ENCODE measurements around the gene PPP1R37.

The PPP1R37 gene

DNA sequence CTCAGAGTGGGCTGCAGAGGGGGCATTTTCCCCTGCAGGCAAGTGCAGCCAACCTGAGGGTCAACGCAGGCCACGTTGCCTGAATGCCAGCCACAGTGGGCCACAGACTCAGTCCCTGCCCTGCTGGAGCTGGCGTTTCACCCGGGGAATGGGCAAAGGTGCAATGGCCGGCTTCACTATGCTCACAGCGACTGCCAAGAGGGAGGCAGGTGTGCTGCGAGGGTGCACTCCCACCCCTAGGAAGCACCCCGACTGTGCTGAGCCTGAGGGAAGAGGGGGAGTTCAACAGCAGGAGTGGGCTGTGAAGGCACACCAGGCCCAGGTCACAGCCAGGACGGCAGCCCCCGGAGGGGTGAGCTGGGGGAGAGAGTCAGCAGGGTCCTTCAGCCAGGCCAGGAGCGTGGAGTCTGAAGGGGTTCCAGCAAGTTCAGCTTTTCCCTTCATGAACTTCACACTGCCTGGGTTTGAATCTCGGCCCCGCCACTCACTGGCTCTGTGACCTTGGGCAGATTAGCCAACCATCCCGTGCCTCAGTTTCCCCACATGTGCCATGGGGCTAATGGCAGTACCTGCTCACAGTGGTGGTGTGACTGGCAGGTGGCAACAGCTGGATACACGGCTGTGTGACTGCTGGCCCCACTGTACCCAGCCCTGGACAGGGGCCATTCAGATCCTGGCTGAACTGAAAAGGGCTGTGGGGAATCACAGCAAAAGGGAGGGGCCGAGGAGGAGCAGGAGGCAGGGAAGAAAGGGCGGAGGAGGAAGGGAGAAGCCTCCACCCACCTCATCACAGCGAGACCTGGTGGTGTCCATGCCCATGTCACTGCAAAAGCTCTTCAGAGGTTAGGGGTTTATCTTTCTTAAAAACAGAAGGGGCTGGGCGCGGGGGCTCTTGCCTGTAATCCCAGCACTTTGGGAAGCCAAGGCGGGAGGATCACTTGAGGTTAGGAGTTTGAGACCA lies 77.4 kb downstream of the PPP1R37 start:
- no peak for DNase-seq (ENCODE audit: low read depth)

GRCh38 chr19:45171211-45171623 lies 78.2 kb downstream of the PPP1R37 start:
- DNase-seq (ENCODE audit: low read depth): no peak

DNA sequence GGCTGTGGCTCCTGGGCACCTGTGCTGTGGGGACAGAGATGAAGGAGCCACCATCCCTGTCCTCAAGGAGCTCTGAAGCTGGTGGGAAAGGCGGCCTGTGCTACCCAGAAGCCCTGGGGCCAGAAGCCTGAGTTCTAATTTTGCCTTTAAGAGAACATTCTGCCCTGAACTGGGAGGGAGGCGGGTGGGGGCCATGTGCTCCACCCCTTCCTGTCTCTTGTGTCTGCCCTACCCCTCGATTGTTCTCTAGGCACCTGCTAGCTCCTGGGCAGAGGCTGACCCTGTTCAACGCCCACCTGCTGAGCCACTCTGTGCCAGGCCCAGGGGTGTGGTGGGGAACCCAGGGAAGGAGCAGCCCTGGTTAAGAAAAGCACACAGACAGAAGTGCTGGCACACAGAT lies 79.2 kb downstream of the PPP1R37 start:
- no peak for DNase-seq (ENCODE audit: low read depth)

DNA sequence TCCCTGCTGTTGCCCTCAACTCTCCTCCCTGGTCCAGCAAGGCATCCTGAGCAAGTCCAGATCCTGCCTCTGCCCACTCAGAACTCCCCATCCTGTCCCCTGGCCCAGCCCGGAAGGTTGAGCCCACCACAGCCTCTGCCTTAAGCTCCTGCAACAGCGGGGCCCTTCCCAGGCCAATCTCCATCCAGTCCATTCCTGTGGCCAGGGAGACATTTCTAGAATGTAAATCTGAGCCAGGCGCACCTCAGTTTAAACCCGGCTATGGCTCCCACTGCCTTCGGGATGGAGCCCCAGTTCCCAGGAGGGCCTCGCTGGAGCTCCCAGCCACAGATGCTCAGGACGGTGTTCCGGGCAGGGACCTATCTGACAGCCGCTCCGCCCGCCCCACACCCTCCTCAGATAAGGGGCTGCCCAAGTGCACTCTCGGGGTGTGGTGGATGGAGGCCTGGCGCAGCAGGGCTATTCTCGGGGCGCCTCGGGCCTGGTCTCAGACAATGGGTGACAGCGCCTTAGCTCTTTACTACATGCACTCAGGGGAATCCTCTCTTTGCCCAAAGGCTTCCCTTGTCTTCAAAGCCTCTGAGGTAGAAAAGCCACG lies 79.7 kb downstream of the PPP1R37 start:
- DNase-seq (ENCODE audit: low read depth): no peak

GRCh38 chr19:45173816-45174215 lies 80.8 kb downstream of the PPP1R37 start:
- DNase-seq (ENCODE audit: low read depth): no peak

DNA sequence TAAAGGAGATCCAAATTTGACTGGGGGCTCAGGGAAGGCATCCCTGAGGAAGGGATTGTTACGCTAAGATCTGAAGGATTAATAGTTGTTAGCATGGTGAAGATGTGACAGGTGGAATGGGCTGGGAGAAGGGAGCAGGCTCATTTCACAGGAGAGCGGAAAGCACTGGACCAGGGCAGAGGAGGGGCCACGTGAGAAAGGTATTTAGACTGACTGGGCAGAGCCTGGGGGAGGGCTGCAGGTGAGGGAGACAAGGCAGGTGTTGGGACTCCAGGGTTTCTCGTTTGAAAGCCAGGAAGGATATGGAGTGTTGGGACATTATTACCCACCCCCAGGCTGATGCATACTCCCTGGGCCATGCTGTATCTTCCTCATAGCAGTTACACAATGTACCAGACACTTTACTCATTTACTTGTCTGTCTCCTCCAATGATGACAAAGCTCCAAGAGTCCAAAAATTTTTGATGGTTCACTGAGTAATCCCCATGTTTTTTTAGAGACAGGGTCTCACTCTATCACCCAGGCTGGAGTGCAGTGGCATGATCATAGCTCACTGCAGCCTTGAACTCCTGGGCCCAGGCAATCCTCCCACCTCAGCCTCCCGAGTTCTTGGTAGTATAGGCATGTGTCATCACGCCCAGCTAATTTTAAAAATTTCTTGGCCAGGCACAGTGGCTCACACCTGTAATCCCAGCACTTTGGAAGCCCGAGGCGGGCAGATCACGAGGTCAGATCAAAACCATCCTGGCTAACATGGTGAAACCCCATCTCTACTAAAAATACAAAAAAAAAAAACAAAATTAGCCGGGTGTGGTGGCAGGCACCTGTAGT lies 82.8 kb downstream of the PPP1R37 start:
- DNase-seq (ENCODE audit: low read depth): no peak

- DNase-seq (ENCODE audit: low read depth): no peak
Observed at GRCh38 chr19:45177817-45178261, 84.9 kb downstream of the PPP1R37 start, which contains the start of gene TRAPPC6A. TRAPPC6A (minus strand) TSS chr19:45178237; CDS start chr19:45178218, 19 bp downstream.

GRCh38 chr19:45178262-45179071 lies 85.5 kb downstream of the PPP1R37 start, which contains the start of gene BLOC1S3:
BLOC1S3 (plus strand) TSS chr19:45178784; CDS start chr19:45179297, 513 bp downstream.
- DNase-seq (ENCODE audit: low read depth): peak; percentile 100

- no peak for DNase-seq (ENCODE audit: low read depth)
Observed at GRCh38 chr19:45179072-45179891, 86.3 kb downstream of the PPP1R37 start.

- DNase-seq (ENCODE audit: low read depth): no peak
Observed at GRCh38 chr19:45179892-45180370, 87.0 kb downstream of the PPP1R37 start.

DNA sequence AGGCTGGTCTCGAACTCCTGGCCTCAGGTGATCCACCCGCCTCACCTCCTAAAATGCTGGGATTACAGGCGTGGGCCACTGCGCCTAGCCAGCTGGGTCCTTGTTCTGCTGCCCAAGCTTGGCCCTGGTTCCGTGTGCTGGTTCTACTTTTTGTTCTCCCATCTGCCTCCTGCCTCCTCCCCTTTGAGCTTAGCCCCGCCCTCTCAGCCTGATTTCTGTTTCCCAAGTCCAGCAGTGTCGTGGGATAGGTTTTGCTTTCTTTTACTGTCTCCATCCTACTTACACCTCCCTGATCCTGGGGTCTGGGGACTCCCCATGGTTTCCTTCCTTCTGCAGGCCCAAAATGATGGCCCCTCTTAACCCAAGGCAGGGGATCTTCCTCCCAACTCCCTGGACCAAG lies 88.0 kb downstream of the PPP1R37 start:
- DNase-seq (ENCODE audit: low read depth): no peak

- DNase-seq (ENCODE audit: low read depth): no peak
Observed at GRCh38 chr19:45182758-45183157, 89.8 kb downstream of the PPP1R37 start.

- DNase-seq (ENCODE audit: low read depth): no peak
Observed at GRCh38 chr19:45184115-45184514, 91.1 kb downstream of the PPP1R37 start.

GRCh38 chr19:45186509-45187334 lies 93.7 kb downstream of the PPP1R37 start:
- DNase-seq (ENCODE audit: low read depth): no peak

- no peak for DNase-seq (ENCODE audit: low read depth)
Observed at GRCh38 chr19:45187421-45188100, 94.6 kb downstream of the PPP1R37 start.

- no peak for DNase-seq (ENCODE audit: low read depth)
Observed at GRCh38 chr19:45189971-45190370, 97.0 kb downstream of the PPP1R37 start.

GRCh38 chr19:45191375-45191774 lies 98.4 kb downstream of the PPP1R37 start:
- DNase-seq (ENCODE audit: low read depth): no peak

DNA sequence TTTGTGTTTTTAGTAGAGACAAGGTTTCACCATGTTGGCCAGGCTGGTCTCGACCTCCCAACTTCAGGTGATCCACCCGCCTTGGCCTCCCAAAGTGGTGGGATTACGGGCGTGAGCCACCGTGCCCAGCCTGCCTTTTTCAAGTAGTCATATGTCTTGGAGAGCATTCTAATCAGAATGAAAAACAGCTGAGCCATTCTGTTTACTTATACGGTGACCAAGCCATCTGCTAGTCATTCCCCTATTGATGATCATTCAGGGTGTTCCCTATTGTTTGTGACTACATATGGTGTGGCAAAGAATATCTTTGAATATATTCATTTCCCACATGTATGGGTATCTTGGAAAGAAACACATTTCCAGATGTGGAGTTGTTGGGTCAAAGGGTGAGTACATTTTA lies 102.8 kb downstream of the PPP1R37 start:
- no peak for DNase-seq (ENCODE audit: low read depth)
